K562 (cell line): ENCODE data around the gene THSD8. TPM values are rescaled to one million over a fixed set of nuclear protein-coding genes. Genes with fewer than 3 reads are reported as not detected.

Experiments used
- AFF1 ChIP-seq, 2 experiments: fragments of 450-650 bp; IDR thresholded peaks; 2 replicates each; pipeline ENCODE4 v1.6.1; 2018; ENCODE audit warnings: mild to moderate bottlenecking in 2 of 2, low read depth in 1 of 2; ENCODE audit not compliant: partially characterized antibody in 2 of 2
- CBFA2T2 ChIP-seq: fragments of 450-650 bp; conservative IDR thresholded peaks from 2 replicates; pipeline ENCODE4 v1.6.1; 2017; ENCODE audit warnings: mild to moderate bottlenecking
- CBFA2T3 ChIP-seq: fragments of 450-650 bp; IDR thresholded peaks from 2 replicates; pipeline ENCODE4 v1.6.1; 2017
- DPF2 ChIP-seq: fragments of 450-650 bp; IDR thresholded peaks from 2 replicates; pipeline ENCODE4 v1.6.1; 2016
- EP300 ChIP-seq: IDR thresholded peaks from 2 replicates; pipeline ENCODE4 v1.6.1; 2012; ENCODE audit warnings: low read length, improper control_type of control experiment
- FOXK1 ChIP-seq: sonication (generic); formaldehyde crosslinking; IDR thresholded peaks from 2 replicates; pipeline ENCODE4 v1.8.0; 2022; ENCODE audit warnings: missing genetic modification reagents, mild to moderate bottlenecking, borderline replicate concordance
- FOXP4 ChIP-seq: sonication (generic); formaldehyde crosslinking; IDR thresholded peaks from 2 replicates; pipeline ENCODE4 v1.8.0; 2022; ENCODE audit warnings: mild to moderate bottlenecking, missing genetic modification reagents, borderline replicate concordance
- HDAC3 ChIP-seq: fragments of 450-650 bp; IDR thresholded peaks from 2 replicates; pipeline ENCODE4 v1.6.1; 2018; ENCODE audit warnings: borderline replicate concordance, mild to moderate bottlenecking, moderate library complexity; ENCODE audit not compliant: partially characterized antibody
- KAT7 ChIP-seq: sonication (generic); formaldehyde crosslinking; IDR thresholded peaks from 2 replicates; pipeline ENCODE4 v1.8.0; 2022; ENCODE audit warnings: missing genetic modification reagents, mild to moderate bottlenecking, borderline replicate concordance
- LCOR ChIP-seq: sonication (generic); formaldehyde crosslinking; IDR thresholded peaks from 2 replicates; pipeline ENCODE4 v1.8.0; 2022; ENCODE audit warnings: mild to moderate bottlenecking, missing genetic modification reagents
- MNT ChIP-seq, 2 experiments: fragments of 450-650 bp; conservative IDR thresholded peaks; 2 replicates each; pipeline ENCODE4 v1.6.1; 2017; ENCODE audit warnings: mild to moderate bottlenecking in 2 of 2, moderate library complexity in 2 of 2
- NBN ChIP-seq: fragments of 450-650 bp; IDR thresholded peaks from 2 replicates; pipeline ENCODE4 v1.6.1; 2016; ENCODE audit warnings: low read depth, mild to moderate bottlenecking
- NFE2 ChIP-seq: IDR thresholded peaks from 2 replicates; pipeline ENCODE4 v1.6.1; 2014; ENCODE audit warnings: antibody characterized with exemption, low read depth
- POLR2AphosphoS5 ChIP-seq: IDR thresholded peaks from 2 replicates; pipeline ENCODE4 v1.6.1; 2011; ENCODE audit warnings: mild to moderate bottlenecking, low read depth, low read length, moderate library complexity; ENCODE audit not compliant: control insufficient read depth, insufficient read depth
- RBM15 ChIP-seq: fragments of 200-400 bp; formaldehyde crosslinking; IDR thresholded peaks from 2 replicates; pipeline ENCODE4 v1.6.1; 2018; ENCODE audit warnings: mild to moderate bottlenecking, low read length, moderate library complexity; ENCODE audit not compliant: insufficient read depth
- RFX5 ChIP-seq: IDR thresholded peaks from 2 replicates; pipeline ENCODE4 v1.6.1; 2011; ENCODE audit warnings: low read depth, mild to moderate bottlenecking, improper control_type of control experiment, low read length
- SIN3A ChIP-seq, 2 experiments: fragments of 150-350 bp in 1 of 2; IDR thresholded peaks; 2 replicates each; pipeline ENCODE4 v1.6.1; 2011 to 2016; ENCODE audit warnings: borderline replicate concordance in 2 of 2, low read depth in 2 of 2, low read length in 2 of 2, mild to moderate bottlenecking in 2 of 2, moderate library complexity in 2 of 2; ENCODE audit not compliant: control insufficient read depth in 1 of 2
- SIRT6 ChIP-seq: IDR thresholded peaks from one replicate; pipeline ENCODE4 v1.6.1; 2012; ENCODE audit warnings: low read depth, mild to moderate bottlenecking, control low read depth, inconsistent platforms, low read length, moderate library complexity
- SP2 ChIP-seq: IDR thresholded peaks from 2 replicates; pipeline ENCODE4 v1.6.1; 2011; ENCODE audit warnings: mild to moderate bottlenecking, low read depth, low read length, moderate library complexity; ENCODE audit not compliant: poor library complexity, severe bottlenecking; ENCODE audit errors: extremely low read depth
- ZEB2 ChIP-seq: fragments of 450-650 bp; IDR thresholded peaks from 2 replicates; pipeline ENCODE4 v1.6.1; 2016
- ZNF551 ChIP-seq: fragments of 250-450 bp; sonication (Bioruptor Pico); IDR thresholded peaks from 2 replicates; pipeline ENCODE4 v1.5.0; 2021; ENCODE audit warnings: mild to moderate bottlenecking, moderate library complexity
- polyA plus RNA-seq, 8 experiments: library from polyadenylated mRNA; depleted of rRNA in 4 of 8; stranded (reverse) in 5 of 8; unstranded in 3 of 8; fragments of >200 nt; fragmentation: Nextera tagmentation in 2 of 8; fragmentation: Illumina TruSeq in 1 of 8; extraction: Ambion mirVana in 2 of 8; extraction: Trizol in 1 of 8; gene quantifications; 2 replicates each; pipeline versions ENCODE4 v1.2.1 to v1.2.3, GENCODE V29; 2011 to 2014; ENCODE audit warnings: inconsistent platforms in 1 of 8, missing spikeins in 1 of 8
- total RNA-seq, 7 experiments: library from RNA; depleted of rRNA in 6 of 7; stranded (reverse); fragments of >200 nt in 6 of 7; fragmentation: Illumina TruSeq in 2 of 7; extraction: Trizol in 2 of 7; gene quantifications; 2 replicates each; pipeline versions ENCODE4 v1.2.1 to v1.2.3, GENCODE V29; 2011 to 2021; ENCODE audit warnings: low replicate concordance in 1 of 7

The THSD8 gene
- total and polyA plus RNA-seq, 9 of the 15 experiments (the other 6 are each of a cell fraction or from before 2014, with no cell fraction given), result 8.4 to 42.4 (median 19.9) TPM; not detected in 2

GRCh38 chr19:12799742-12800465 lies 2.0 kb upstream of the THSD8 start (continued):
- no peak for TF ChIP-seq RFX5
- no peak for TF ChIP-seq ZEB2
- TF ChIP-seq AFF1 (IDR thresholded peaks at IDR 0.05; ENCODE audit: low read depth in 1 of 2, partially characterized antibody in 2 of 2), result no peak
- TF ChIP-seq MNT (conservative IDR thresholded peaks at IDR 0.05), result no peak
- peak; percentile 31; the same call in 1 of the 2 replicates for TF ChIP-seq DPF2
- TF ChIP-seq ZNF551 (CRISPR knock-in tag), result no peak
- no peak for TF ChIP-seq KAT7 (CRISPR knock-in tag)
- TF ChIP-seq SP2, result no peak
- TF ChIP-seq FOXP4 (CRISPR knock-in tag), result no peak
- no peak for TF ChIP-seq RBM15
- no peak for TF ChIP-seq HDAC3
- no peak for TF ChIP-seq SIN3A (IDR thresholded peaks at IDR 0.05; ENCODE audit: borderline replicate concordance in 2 of 2, control insufficient read depth in 1 of 2, low read depth in 2 of 2, low read length in 2 of 2)
- peak; percentile 35; the same call in 1 of the 2 replicates for TF ChIP-seq CBFA2T2
- no peak for TF ChIP-seq SIRT6
- TF ChIP-seq EP300, result peak; percentile 7; the same call in 1 of the 2 replicates
- no peak for TF ChIP-seq LCOR (CRISPR knock-in tag)
- TF ChIP-seq FOXK1 (CRISPR knock-in tag), result 0 out of 2 replicates have a peak, but pooled peaks have one; percentile 58
- TF ChIP-seq NBN, result no peak
- no peak for TF ChIP-seq POLR2AphosphoS5
- no peak for TF ChIP-seq NFE2
- TF ChIP-seq CBFA2T3, result peak; percentile 57
